Measurements from ENCODE around the gene RPL12. TPM values are rescaled to one million over a fixed set of nuclear protein-coding genes. Genes with fewer than 3 reads are reported as not detected.

Gene RPL12
- total and polyA plus RNA-seq, 8 donors, result 746 to 2,729 (median 1,122) TPM

GRCh38 chr9:127426756-127427155, 24.4 kb downstream of the RPL12 start:
- no peak for DNase-seq
- WGBS, 2 donors, result 95 to 96% methylated on average over 2 of the region's 2 CpGs
- Histone ChIP-seq H3K36me3 (peaks cover 0 to 14% (median 3%) of the 10 kb centered on the region in 3 donors), H3K4me1 (peaks cover 0 to 20% (median 0%) of the 10 kb centered on the region in 3 donors), H3K27ac (no peak overlapping the region), H3K9me3 (no peaks in the 10 kb centered on the region), H3K4me3 (no peak overlapping the region), H3K27me3 (no peaks in the 10 kb centered on the region)
- intact Hi-C loops (cut with DNase I), result no loop called here
- no peak for TF ChIP-seq CTCF (IDR thresholded peaks at IDR 0.05)
- no peak for ATAC-seq
- FAIRE-seq, result no peak

- intact Hi-C loops (cut with DNase I), result no loop called here
- no peak for FAIRE-seq
- 0% methylated on average over 13 of the region's 13 CpGs for WGBS, 2 donors
- no peak for DNase-seq
- Histone ChIP-seq H3K27me3 (no peaks in the 10 kb centered on the region), H3K4me1 (peaks cover 0 to 26% (median 0%) of the 10 kb centered on the region in 3 donors), H3K9me3 (no peaks in the 10 kb centered on the region), H3K27ac (peak overlapping the region; percentile 67 to 85 (median 76)), H3K36me3 (peaks cover 0 to 3% (median 2%) of the 10 kb centered on the region in 3 donors), H3K4me3 (peak overlapping the region; percentile 85 to 97 (median 88))
- peak in 3 of 4 donors; percentile 45 to 52 (median 46) for ATAC-seq
- no peak for TF ChIP-seq CTCF (IDR thresholded peaks at IDR 0.05)
These were observed 26.6 kb downstream of the RPL12 start for GRCh38 chr9:127424676-127424999.

GRCh38 chr9:127423934-127424675, 27.1 kb downstream of the RPL12 start, which contains the start of gene ZNF79:
Gene ZNF79 (plus strand): TSS chr9:127424382. CDS start chr9:127424788, 406 bp downstream.
- DNase-seq (peak; percentile 90 to 98 (median 94)), ATAC-seq (peak; percentile 95 to 98 (median 98)), FAIRE-seq (no peak)
- 0% methylated on average over 54 of the region's 54 CpGs for WGBS, 2 donors
- Histone ChIP-seq H3K4me3 (peak within 1 kb of the TSS; percentile 85 to 97 (median 88)), H3K27ac (peak within 1 kb of the TSS; percentile 67 to 85 (median 76)), H3K27me3 (no peaks in the 10 kb centered on the region), H3K36me3 (no peaks in the 10 kb centered on the region), H3K4me1 (peaks cover 0 to 26% (median 0%) of the 10 kb centered on the region in 3 donors), H3K9me3 (no peaks in the 10 kb centered on the region)
- TF ChIP-seq CTCF (IDR thresholded peaks at IDR 0.05), result no peak
- intact Hi-C loops (cut with DNase I), result no loop called here

- Histone ChIP-seq H3K27me3 (no peaks in the 10 kb centered on the region), H3K9me3 (no peaks in the 10 kb centered on the region), H3K36me3 (no peaks in the 10 kb centered on the region), H3K4me1 (peaks cover 0 to 26% (median 0%) of the 10 kb centered on the region in 3 donors), H3K27ac (peak overlapping the region; percentile 67 to 85 (median 76)), H3K4me3 (peak overlapping the region; percentile 85 to 97 (median 88))
- no peak for TF ChIP-seq CTCF (IDR thresholded peaks at IDR 0.05)
- no peak for DNase-seq
- no peak for FAIRE-seq
- intact Hi-C loops (cut with DNase I), result no loop called here
- WGBS, 2 donors, result 1% methylated on average over 9 of the region's 9 CpGs
- peak in 3 of 4 donors; percentile 2 to 9 (median 7) for ATAC-seq
These were observed 27.7 kb downstream of the RPL12 start for GRCh38 chr9:127423476-127423933.

- no peaks in the 10 kb centered on the region for H3K9me3 ChIP-seq
- DNase-seq, result no peak
- no peak for TF ChIP-seq CTCF (IDR thresholded peaks at IDR 0.05)
These were observed 28.4 kb downstream of the RPL12 start for GRCh38 chr9:127422787-127423186.

More at GRCh38 chr9:127422787-127423186, 28.4 kb downstream of the RPL12 start:
- Histone ChIP-seq H3K27ac (no peak overlapping the region), H3K27me3 (no peaks in the 10 kb centered on the region), H3K36me3 (no peaks in the 10 kb centered on the region), H3K4me1 (peaks cover 0 to 26% (median 0%) of the 10 kb centered on the region in 3 donors), H3K4me3 (peak overlapping the region in 2 of 4 donors; percentile 87 to 88)
- FAIRE-seq, result no peak
- intact Hi-C loops (cut with DNase I), result no loop called here
- no peak for ATAC-seq
- 37 to 42% methylated on average over 6 of the region's 6 CpGs for WGBS, 2 donors

All from pancreas (tissue), 10 donors.